Measurements from ENCODE around the gene ANKDD1B. TPM values are rescaled to one million over a fixed set of nuclear protein-coding genes. Genes with fewer than 3 reads are reported as not detected.

ANKDD1B gene
- total and polyA plus RNA-seq, 2 of the 13 experiments (the other 11 are each of a cell fraction or from before 2014, with no cell fraction given), result 0.12 to 0.27 TPM

GRCh38 chr5:75611311-75612225, at the start of gene ANKDD1B (continued):
- TF ChIP-seq, protein P1, sequence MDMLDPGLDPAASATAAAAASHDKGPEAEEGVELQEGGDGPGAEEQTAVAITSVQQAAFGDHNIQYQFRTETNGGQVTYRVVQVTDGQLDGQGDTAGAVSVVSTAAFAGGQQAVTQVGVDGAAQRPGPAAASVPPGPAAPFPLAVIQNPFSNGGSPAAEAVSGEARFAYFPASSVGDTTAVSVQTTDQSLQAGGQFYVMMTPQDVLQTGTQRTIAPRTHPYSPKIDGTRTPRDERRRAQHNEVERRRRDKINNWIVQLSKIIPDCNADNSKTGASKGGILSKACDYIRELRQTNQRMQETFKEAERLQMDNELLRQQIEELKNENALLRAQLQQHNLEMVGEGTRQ (IDR thresholded peaks at IDR 0.05; ENCODE audit: low read depth, low read length), result no peak
- TF ChIP-seq, protein P1 (CRISPR knock-in tag; IDR thresholded peaks at IDR 0.05; ENCODE audit: borderline replicate concordance), result no peak
- TF ChIP-seq ZNF790 (CRISPR knock-in tag; IDR thresholded peaks at IDR 0.05; ENCODE audit: borderline replicate concordance), result no peak
- TF ChIP-seq ZNF335 (CRISPR knock-in tag; IDR thresholded peaks at IDR 0.05), result no peak
- TF ChIP-seq ZNF512B (CRISPR knock-in tag; IDR thresholded peaks at IDR 0.05; ENCODE audit: borderline replicate concordance), result peak; percentile 47; the same call in 1 of the 2 replicates
- peak; percentile 54; the same call in 1 of the 2 replicates for TF ChIP-seq ZNF777 (CRISPR knock-in tag; IDR thresholded peaks at IDR 0.05)
- TF ChIP-seq, protein P2, sequence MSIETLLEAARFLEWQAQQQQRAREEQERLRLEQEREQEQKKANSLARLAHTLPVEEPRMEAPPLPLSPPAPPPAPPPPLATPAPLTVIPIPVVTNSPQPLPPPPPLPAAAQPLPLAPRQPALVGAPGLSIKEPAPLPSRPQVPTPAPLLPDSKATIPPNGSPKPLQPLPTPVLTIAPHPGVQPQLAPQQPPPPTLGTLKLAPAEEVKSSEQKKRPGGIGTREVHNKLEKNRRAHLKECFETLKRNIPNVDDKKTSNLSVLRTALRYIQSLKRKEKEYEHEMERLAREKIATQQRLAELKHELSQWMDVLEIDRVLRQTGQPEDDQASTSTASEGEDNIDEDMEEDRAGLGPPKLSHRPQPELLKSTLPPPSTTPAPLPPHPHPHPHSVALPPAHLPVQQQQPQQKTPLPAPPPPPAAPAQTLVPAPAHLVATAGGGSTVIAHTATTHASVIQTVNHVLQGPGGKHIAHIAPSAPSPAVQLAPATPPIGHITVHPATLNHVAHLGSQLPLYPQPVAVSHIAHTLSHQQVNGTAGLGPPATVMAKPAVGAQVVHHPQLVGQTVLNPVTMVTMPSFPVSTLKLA (IDR thresholded peaks at IDR 0.05), result no peak
- TF ChIP-seq BRD4 (CRISPR knock-in tag; IDR thresholded peaks at IDR 0.05), result 0 out of 2 replicates have a peak, but pooled peaks have one; percentile 60
- TF ChIP-seq ZNF605 (CRISPR knock-in tag; IDR thresholded peaks at IDR 0.05), result peak; percentile 60
- TF ChIP-seq SALL2 (CRISPR knock-in tag; IDR thresholded peaks at IDR 0.05), result 0 out of 2 replicates have a peak, but pooled peaks have one; percentile 52
- TF ChIP-seq ZFP36L1 (CRISPR knock-in tag; IDR thresholded peaks at IDR 0.05), result no peak
- peak; percentile 73 for TF ChIP-seq AGO2 (optimal IDR thresholded peaks at IDR 0.05; ENCODE audit: low read depth, low read length)
- no peak for TF ChIP-seq ZNF230 (CRISPR knock-in tag; IDR thresholded peaks at IDR 0.05)
- peak; percentile 35 for TF ChIP-seq HNRNPLL (IDR thresholded peaks at IDR 0.05; ENCODE audit: low read depth, low read length, poor library complexity, severe bottlenecking)
- peak; percentile 78 for TF ChIP-seq ZNF687 (CRISPR knock-in tag; IDR thresholded peaks at IDR 0.05)
- TF ChIP-seq RBM39 (IDR thresholded peaks at IDR 0.05; ENCODE audit: low read depth, low read length, poor library complexity, severe bottlenecking), result peak; percentile 56
- TF ChIP-seq TAF1 (CRISPR knock-in tag; IDR thresholded peaks at IDR 0.05), result peak; percentile 50; the same call in 1 of the 2 replicates
